ENCODE data around the gene SYNDIG1. TPM values are rescaled to one million over a fixed set of nuclear protein-coding genes. Genes with fewer than 3 reads are reported as not detected.

The SYNDIG1 gene
- polyA plus RNA-seq, 1 donor from 2014 or later: 0.22 TPM

- H3K4me3 ChIP-seq (ENCODE audit: low read length): no peak overlapping the region
- no peak overlapping the region for H3K4me2 ChIP-seq (ENCODE audit: low read length)
- H3K36me3 ChIP-seq (ENCODE audit: insufficient read depth, low read length): no peaks in the 10 kb centered on the region
- no peaks in the 10 kb centered on the region for H3K79me2 ChIP-seq (replicated peaks; ENCODE audit: insufficient read depth, low read length)
- H3K9ac ChIP-seq (ENCODE audit: low read length): no peak overlapping the region
- no peak overlapping the region for H3K27ac ChIP-seq (ENCODE audit: low read length)
- no peaks in the 10 kb centered on the region for H3K27me3 ChIP-seq (ENCODE audit: insufficient read depth, low read depth, low read length)
- no peak overlapping the region for H2AFZ ChIP-seq (ENCODE audit: low read depth, low read length)
- TF ChIP-seq MXI1 (conservative IDR thresholded peaks at IDR 0.05; ENCODE audit: poor library complexity, severe bottlenecking) (no peak), SMC3 (conservative IDR thresholded peaks at IDR 0.05; ENCODE audit: poor library complexity) (no peak), TAF1 (IDR thresholded peaks at IDR 0.05; ENCODE audit: low read depth) (no peak), EZH2 (IDR thresholded peaks at IDR 0.05; ENCODE audit: borderline replicate concordance, insufficient read depth, low read length, poor library complexity, severe bottlenecking) (no peak), POLR2AphosphoS5 (IDR thresholded peaks at IDR 0.05) (no peak), RAD21 (conservative IDR thresholded peaks at IDR 0.05) (no peak), CTCF (IDR thresholded peaks at IDR 0.05; ENCODE audit: poor library complexity, severe bottlenecking) (no peak)
- no peaks in the 10 kb centered on the region for H3F3A ChIP-seq (ENCODE audit: insufficient read depth, low read length, poor library complexity, severe bottlenecking)
- H3K9me2 ChIP-seq (ENCODE audit: insufficient read depth, low read length): no peaks in the 10 kb centered on the region
- H4K20me1 ChIP-seq (ENCODE audit: insufficient read depth): no peaks in the 10 kb centered on the region
- H3K9me3 ChIP-seq (ENCODE audit: low read length): no peaks in the 10 kb centered on the region
These were observed 169.4 kb downstream of the SYNDIG1 start for GRCh38 chr20:24638591-24639548.

DNA sequence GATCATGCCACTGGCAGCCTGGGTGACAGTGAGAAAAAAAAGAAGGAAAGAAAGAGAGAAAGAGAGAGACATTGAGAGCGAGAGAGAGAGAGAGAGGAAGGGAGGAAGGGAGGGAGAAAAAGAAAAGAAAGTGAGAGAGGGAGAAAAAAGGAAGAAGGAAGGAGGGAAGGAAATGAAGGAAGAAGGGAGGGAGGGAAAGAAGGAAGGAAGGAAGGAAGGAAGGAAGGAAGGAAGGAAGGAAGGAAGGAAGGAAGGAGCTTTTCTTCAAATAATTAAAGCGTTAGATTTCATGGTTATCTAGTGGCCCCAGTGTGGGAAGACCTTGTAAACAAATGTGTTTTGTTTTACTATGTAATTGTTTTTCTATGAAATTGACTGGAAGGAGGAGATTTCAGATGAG lies 170.8 kb downstream of the SYNDIG1 start:
- no peaks in the 10 kb centered on the region for H3K36me3 ChIP-seq (ENCODE audit: insufficient read depth, low read length)
- H3K9ac ChIP-seq (ENCODE audit: low read length): no peak overlapping the region
- H3K9me3 ChIP-seq (ENCODE audit: low read length): no peaks in the 10 kb centered on the region
- no peaks in the 10 kb centered on the region for H3F3A ChIP-seq (ENCODE audit: insufficient read depth, low read length, poor library complexity, severe bottlenecking)
- no peak for TF ChIP-seq MXI1 (conservative IDR thresholded peaks at IDR 0.05; ENCODE audit: poor library complexity, severe bottlenecking)
- TF ChIP-seq POLR2AphosphoS5 (IDR thresholded peaks at IDR 0.05): no peak
- no peak for TF ChIP-seq SMC3 (conservative IDR thresholded peaks at IDR 0.05; ENCODE audit: poor library complexity)
- no peaks in the 10 kb centered on the region for H3K79me2 ChIP-seq (replicated peaks; ENCODE audit: insufficient read depth, low read length)
- H3K9me2 ChIP-seq (ENCODE audit: insufficient read depth, low read length): no peaks in the 10 kb centered on the region
- no peak overlapping the region for H3K27ac ChIP-seq (ENCODE audit: low read length)
- H3K4me3 ChIP-seq (ENCODE audit: low read length): no peak overlapping the region
- no peaks in the 10 kb centered on the region for H3K27me3 ChIP-seq (ENCODE audit: insufficient read depth, low read depth, low read length)
- H2AFZ ChIP-seq (ENCODE audit: low read depth, low read length): no peak overlapping the region
- no peak overlapping the region for H3K4me2 ChIP-seq (ENCODE audit: low read length)
- no peaks in the 10 kb centered on the region for H4K20me1 ChIP-seq (ENCODE audit: insufficient read depth)

- Histone ChIP-seq H3K4me3 (ENCODE audit: low read length) (no peak overlapping the region), H3K79me2 (replicated peaks; ENCODE audit: insufficient read depth, low read length) (no peaks in the 10 kb centered on the region), H4K20me1 (ENCODE audit: insufficient read depth) (no peaks in the 10 kb centered on the region), H3K4me2 (ENCODE audit: low read length) (no peak overlapping the region), H3K9ac (ENCODE audit: low read length) (no peak overlapping the region), H3F3A (ENCODE audit: insufficient read depth, low read length, poor library complexity, severe bottlenecking) (no peaks in the 10 kb centered on the region), H3K27ac (ENCODE audit: low read length) (no peak overlapping the region), H3K9me2 (ENCODE audit: insufficient read depth, low read length) (no peaks in the 10 kb centered on the region), H2AFZ (ENCODE audit: low read depth, low read length) (no peak overlapping the region), H3K9me3 (ENCODE audit: low read length) (no peaks in the 10 kb centered on the region), H3K27me3 (ENCODE audit: insufficient read depth, low read depth, low read length) (no peaks in the 10 kb centered on the region), H3K36me3 (ENCODE audit: insufficient read depth, low read length) (no peaks in the 10 kb centered on the region)
- no peak for TF ChIP-seq EP300 (conservative IDR thresholded peaks at IDR 0.05; ENCODE audit: poor library complexity, severe bottlenecking)
- TF ChIP-seq MXI1 (conservative IDR thresholded peaks at IDR 0.05; ENCODE audit: poor library complexity, severe bottlenecking): no peak
- TF ChIP-seq RAD21 (conservative IDR thresholded peaks at IDR 0.05): no peak
- TF ChIP-seq, protein P1, sequence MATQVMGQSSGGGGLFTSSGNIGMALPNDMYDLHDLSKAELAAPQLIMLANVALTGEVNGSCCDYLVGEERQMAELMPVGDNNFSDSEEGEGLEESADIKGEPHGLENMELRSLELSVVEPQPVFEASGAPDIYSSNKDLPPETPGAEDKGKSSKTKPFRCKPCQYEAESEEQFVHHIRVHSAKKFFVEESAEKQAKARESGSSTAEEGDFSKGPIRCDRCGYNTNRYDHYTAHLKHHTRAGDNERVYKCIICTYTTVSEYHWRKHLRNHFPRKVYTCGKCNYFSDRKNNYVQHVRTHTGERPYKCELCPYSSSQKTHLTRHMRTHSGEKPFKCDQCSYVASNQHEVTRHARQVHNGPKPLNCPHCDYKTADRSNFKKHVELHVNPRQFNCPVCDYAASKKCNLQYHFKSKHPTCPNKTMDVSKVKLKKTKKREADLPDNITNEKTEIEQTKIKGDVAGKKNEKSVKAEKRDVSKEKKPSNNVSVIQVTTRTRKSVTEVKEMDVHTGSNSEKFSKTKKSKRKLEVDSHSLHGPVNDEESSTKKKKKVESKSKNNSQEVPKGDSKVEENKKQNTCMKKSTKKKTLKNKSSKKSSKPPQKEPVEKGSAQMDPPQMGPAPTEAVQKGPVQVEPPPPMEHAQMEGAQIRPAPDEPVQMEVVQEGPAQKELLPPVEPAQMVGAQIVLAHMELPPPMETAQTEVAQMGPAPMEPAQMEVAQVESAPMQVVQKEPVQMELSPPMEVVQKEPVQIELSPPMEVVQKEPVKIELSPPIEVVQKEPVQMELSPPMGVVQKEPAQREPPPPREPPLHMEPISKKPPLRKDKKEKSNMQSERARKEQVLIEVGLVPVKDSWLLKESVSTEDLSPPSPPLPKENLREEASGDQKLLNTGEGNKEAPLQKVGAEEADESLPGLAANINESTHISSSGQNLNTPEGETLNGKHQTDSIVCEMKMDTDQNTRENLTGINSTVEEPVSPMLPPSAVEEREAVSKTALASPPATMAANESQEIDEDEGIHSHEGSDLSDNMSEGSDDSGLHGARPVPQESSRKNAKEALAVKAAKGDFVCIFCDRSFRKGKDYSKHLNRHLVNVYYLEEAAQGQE (IDR thresholded peaks at IDR 0.05; ENCODE audit: borderline replicate concordance): no peak
- no peak for TF ChIP-seq TAF1 (IDR thresholded peaks at IDR 0.05; ENCODE audit: low read depth)
- no peak for TF ChIP-seq CTCF (IDR thresholded peaks at IDR 0.05; ENCODE audit: poor library complexity, severe bottlenecking)
- TF ChIP-seq POLR2AphosphoS5 (IDR thresholded peaks at IDR 0.05): no peak
- TF ChIP-seq SMC3 (conservative IDR thresholded peaks at IDR 0.05; ENCODE audit: poor library complexity): no peak
- no peak for TF ChIP-seq EZH2 (IDR thresholded peaks at IDR 0.05; ENCODE audit: borderline replicate concordance, insufficient read depth, low read length, poor library complexity, severe bottlenecking)
These were observed 171.3 kb downstream of the SYNDIG1 start for GRCh38 chr20:24640686-24641085.
